ENCODE results near the gene CD38.

GRCh38 chr4:15765391-15765790 lies 12.7 kb upstream of the CD38 start:
- TF ChIP-seq CTCF (IDR thresholded peaks at IDR 0.05; ENCODE audit: low read depth, low read length, missing input control) (no peak), RAD21 (IDR thresholded peaks at IDR 0.05) (no peak), ZBTB33 (IDR thresholded peaks at IDR 0.05) (no peak), ATF3 (IDR thresholded peaks at IDR 0.05) (no peak), TAF1 (conservative IDR thresholded peaks at IDR 0.05) (no peak), FOXA1 (IDR thresholded peaks at IDR 0.05) (no peak), GABPA (IDR thresholded peaks at IDR 0.05 in 1 of 2, conservative IDR thresholded peaks at IDR 0.05 in 1 of 2) (no peak), REST (IDR thresholded peaks at IDR 0.05) (no peak)
